ENCODE measurements around the gene GJA9. TPM values are rescaled to one million over a fixed set of nuclear protein-coding genes. Genes with fewer than 3 reads are reported as not detected.
"Not testable (repeated sequence)": the region's sequence is repeated elsewhere in the genome, so short reads cannot be mapped to it uniquely, and the experiment has no call there.

Gene GJA9
- total RNA-seq, 1 experiment from 2014 or later, result not detected

- H3K27me3 ChIP-seq (replicated peaks; ENCODE audit: insufficient read depth, low read depth, low read length, poor library complexity), result no peaks in the 10 kb centered on the region
- intact Hi-C loops (cut with micrococcal nuclease; ENCODE audit: unreplicated experiment), result no loop called here
- no peak overlapping the region for H3K27ac ChIP-seq (ENCODE audit: low read depth, low read length, poor library complexity, severe bottlenecking)
- ChIA-PET POLR2A (ENCODE audit: low non-redundant PET) (no interaction called here), CTCF (no interaction called here)
- H3K36me3 ChIP-seq (ENCODE audit: insufficient read depth, low read length, poor library complexity, severe bottlenecking), result peaks cover 32% of the 10 kb centered on the region
- no peaks in the 10 kb centered on the region for H3K9me3 ChIP-seq (ENCODE audit: low read depth, low read length, poor library complexity, severe bottlenecking)
- DNase-seq (ENCODE audit: low spot score), result no peak
- no TSS peak for BruUV-seq (replicated peaks)
- no peak overlapping the region for H3K4me3 ChIP-seq (ENCODE audit: low read depth, low read length, poor library complexity, severe bottlenecking)
- TF ChIP-seq CTCF (conservative IDR thresholded peaks at IDR 0.05; ENCODE audit: low read depth, low read length), result no peak
- no peak for TF ChIP-seq EZH2 (IDR thresholded peaks at IDR 0.05; ENCODE audit: borderline replicate concordance, low read depth, low read length, poor library complexity, severe bottlenecking)
- no peaks in the 10 kb centered on the region for H3K4me1 ChIP-seq (ENCODE audit: insufficient read depth, low read length, poor library complexity, severe bottlenecking)
These were observed 28.6 kb downstream of the GJA9 start for GRCh38 chr1:38852780-38853179.

GRCh38 chr1:38848071-38848470, 33.3 kb downstream of the GJA9 start:
- ChIA-PET POLR2A (ENCODE audit: low non-redundant PET) (no interaction called here), CTCF (no interaction called here)
- Histone ChIP-seq H3K4me1 (ENCODE audit: insufficient read depth, low read length, poor library complexity, severe bottlenecking) (no peaks in the 10 kb centered on the region), H3K9me3 (ENCODE audit: low read depth, low read length, poor library complexity, severe bottlenecking) (no peaks in the 10 kb centered on the region), H3K4me3 (ENCODE audit: low read depth, low read length, poor library complexity, severe bottlenecking) (no peak overlapping the region), H3K27ac (ENCODE audit: low read depth, low read length, poor library complexity, severe bottlenecking) (no peak overlapping the region), H3K27me3 (replicated peaks; ENCODE audit: insufficient read depth, low read depth, low read length, poor library complexity) (no peaks in the 10 kb centered on the region), H3K36me3 (ENCODE audit: insufficient read depth, low read length, poor library complexity, severe bottlenecking) (peaks cover 12% of the 10 kb centered on the region)
- intact Hi-C loops (cut with micrococcal nuclease; ENCODE audit: unreplicated experiment), result no loop called here
- no peak for DNase-seq (ENCODE audit: low spot score)
- TF ChIP-seq CTCF (conservative IDR thresholded peaks at IDR 0.05; ENCODE audit: low read depth, low read length) (no peak), EZH2 (IDR thresholded peaks at IDR 0.05; ENCODE audit: borderline replicate concordance, low read depth, low read length, poor library complexity, severe bottlenecking) (no peak)
- BruUV-seq (replicated peaks), result no TSS peak

- POLR2A ChIA-PET (ENCODE audit: low non-redundant PET), result no interaction called here
- no peaks in the 10 kb centered on the region for H3K27me3 ChIP-seq (replicated peaks; ENCODE audit: insufficient read depth, low read depth, low read length, poor library complexity)
- no peaks in the 10 kb centered on the region for H3K9me3 ChIP-seq (ENCODE audit: low read depth, low read length, poor library complexity, severe bottlenecking)
- CTCF ChIA-PET, result no interaction called here
- H3K36me3 ChIP-seq (ENCODE audit: insufficient read depth, low read length, poor library complexity, severe bottlenecking), result peaks cover 6% of the 10 kb centered on the region
- DNase-seq (ENCODE audit: low spot score), result no peak
- H3K27ac ChIP-seq (ENCODE audit: low read depth, low read length, poor library complexity, severe bottlenecking), result no peak overlapping the region
- no peaks in the 10 kb centered on the region for H3K4me1 ChIP-seq (ENCODE audit: insufficient read depth, low read length, poor library complexity, severe bottlenecking)
- intact Hi-C loops (cut with micrococcal nuclease; ENCODE audit: unreplicated experiment), result no loop called here
- no TSS peak for BruUV-seq (replicated peaks)
- H3K4me3 ChIP-seq (ENCODE audit: low read depth, low read length, poor library complexity, severe bottlenecking), result no peak overlapping the region
- TF ChIP-seq EZH2 (IDR thresholded peaks at IDR 0.05; ENCODE audit: borderline replicate concordance, low read depth, low read length, poor library complexity, severe bottlenecking) (no peak), CTCF (conservative IDR thresholded peaks at IDR 0.05; ENCODE audit: low read depth, low read length) (no peak)
These were observed 35.2 kb downstream of the GJA9 start for GRCh38 chr1:38846210-38846609.

- DNase-seq (ENCODE audit: low spot score); H3K4me3 ChIP-seq (ENCODE audit: low read depth, low read length, poor library complexity, severe bottlenecking); H3K36me3 ChIP-seq (ENCODE audit: insufficient read depth, low read length, poor library complexity, severe bottlenecking); H3K9me3 ChIP-seq (ENCODE audit: low read depth, low read length, poor library complexity, severe bottlenecking); H3K27me3 ChIP-seq (replicated peaks; ENCODE audit: insufficient read depth, low read depth, low read length, poor library complexity); H3K4me1 ChIP-seq (ENCODE audit: insufficient read depth, low read length, poor library complexity, severe bottlenecking); intact Hi-C loops (cut with micrococcal nuclease; ENCODE audit: unreplicated experiment); POLR2A ChIA-PET (ENCODE audit: low non-redundant PET); CTCF ChIA-PET; H3K27ac ChIP-seq (ENCODE audit: low read depth, low read length, poor library complexity, severe bottlenecking); BruUV-seq (replicated peaks): not testable (repeated sequence)
These were observed 36.3 kb downstream of the GJA9 start for GRCh38 chr1:38845088-38845487.
